Calu3 (cell line): ENCODE results near the gene NEUROG3. TPM values are rescaled to one million over a fixed set of nuclear protein-coding genes. Genes with fewer than 3 reads are reported as not detected.
"Not testable (repeated sequence)": the region's sequence is repeated elsewhere in the genome, so short reads cannot be mapped to it uniquely, and the experiment has no call there.

Source experiments
- BruUV-seq: library from RNA; stranded (reverse); fragments of 400-500 nt; replicated peaks from 2 replicates; lab custom pipeline; 2021; lab: Mats Ljungman, UMichigan
- CTCF ChIA-PET: fragments of 300-600 bp; sonication (Branson Sonifier 250); formaldehyde crosslinking; loops from one replicate; lab custom pipeline; 2022; ENCODE audit warnings: antibody characterized with exemption; lab: Charles Lee
- DNase-seq: peaks from one replicate; pipeline ENCODE4 v3.0.0; 2022
- H3K27ac Mint-ChIP-seq: one replicate; pipeline ENCODE4 v1.8.0; 2022; ENCODE audit warnings: mixed read lengths; ENCODE audit not compliant: unreplicated experiment
- H3K27me3 Mint-ChIP-seq: one replicate; pipeline ENCODE4 v1.8.0; 2022; ENCODE audit warnings: mixed read lengths; ENCODE audit not compliant: unreplicated experiment
- H3K36me3 Mint-ChIP-seq: one replicate; pipeline ENCODE4 v1.8.0; 2022; ENCODE audit warnings: mild to moderate bottlenecking, moderate library complexity, mixed read lengths; ENCODE audit not compliant: insufficient read depth, unreplicated experiment
- H3K4me1 Mint-ChIP-seq: one replicate; pipeline ENCODE4 v1.8.0; 2022; ENCODE audit warnings: mild to moderate bottlenecking, low read depth, mixed read lengths; ENCODE audit not compliant: unreplicated experiment
- H3K4me3 Mint-ChIP-seq: one replicate; pipeline ENCODE4 v1.8.0; 2022; ENCODE audit warnings: mild to moderate bottlenecking, low read depth, moderate library complexity, mixed read lengths; ENCODE audit not compliant: unreplicated experiment
- H3K9me3 Mint-ChIP-seq: one replicate; pipeline ENCODE4 v1.8.0; 2022; ENCODE audit warnings: low read depth, mixed read lengths; ENCODE audit not compliant: unreplicated experiment
- CTCF ChIP-seq: fragments of 200-600 bp; IDR thresholded peaks from one replicate; pipeline ENCODE4 v1.8.0; 2022; ENCODE audit warnings: antibody characterized with exemption; ENCODE audit not compliant: unreplicated experiment
- intact Hi-C: fragments of 100-400 bp; cut with micrococcal nuclease; formaldehyde crosslinking; loops from one replicate; pipeline ENCODE4 v1.10.0; 2022; ENCODE audit not compliant: unreplicated experiment
- total RNA-seq: library from RNA; stranded (reverse); gene quantifications from 2 replicates; pipeline ENCODE4 v1.2.3, GENCODE V29; 2022

NEUROG3 gene
- total RNA-seq, 1 experiment from 2014 or later: not detected

- peaks cover 8% of the 10 kb centered on the region for H3K36me3 Mint-ChIP-seq
- no peak for TF ChIP-seq CTCF
- no peak for DNase-seq
- no peak overlapping the region for H3K27ac Mint-ChIP-seq
- no TSS peak for BruUV-seq
- CTCF ChIA-PET: no interaction called here
- H3K4me3 Mint-ChIP-seq: no peak overlapping the region
- H3K27me3 Mint-ChIP-seq: peaks cover 58% of the 10 kb centered on the region
- H3K4me1 Mint-ChIP-seq: no peaks in the 10 kb centered on the region
- peaks cover 15% of the 10 kb centered on the region for H3K9me3 Mint-ChIP-seq
- intact Hi-C loops: no loop called here
Observed at GRCh38 chr10:69541463-69541862, 31.8 kb downstream of the NEUROG3 start.

- peaks cover 8% of the 10 kb centered on the region for H3K36me3 Mint-ChIP-seq
- CTCF ChIA-PET: no interaction called here
- no peak overlapping the region for H3K27ac Mint-ChIP-seq
- no peak overlapping the region for H3K4me3 Mint-ChIP-seq
- no peaks in the 10 kb centered on the region for H3K4me1 Mint-ChIP-seq
- intact Hi-C loops: no loop called here
- H3K9me3 Mint-ChIP-seq: peaks cover 15% of the 10 kb centered on the region
- no peak for TF ChIP-seq CTCF
- peaks cover 64% of the 10 kb centered on the region for H3K27me3 Mint-ChIP-seq
- no peak for DNase-seq
- BruUV-seq: no TSS peak
Observed at GRCh38 chr10:69538461-69538860, 34.8 kb downstream of the NEUROG3 start.

GRCh38 chr10:69537449-69537848 is 35.8 kb downstream of the NEUROG3 start:
- no peak for TF ChIP-seq CTCF
- CTCF ChIA-PET: no interaction called here
- H3K27ac Mint-ChIP-seq: no peak overlapping the region
- H3K4me1 Mint-ChIP-seq: no peaks in the 10 kb centered on the region
- peaks cover 15% of the 10 kb centered on the region for H3K9me3 Mint-ChIP-seq
- no peak overlapping the region for H3K4me3 Mint-ChIP-seq
- H3K36me3 Mint-ChIP-seq: peaks cover 8% of the 10 kb centered on the region
- H3K27me3 Mint-ChIP-seq: peaks cover 66% of the 10 kb centered on the region
- DNase-seq: no peak
- no TSS peak for BruUV-seq
- intact Hi-C loops: no loop called here

- CTCF ChIA-PET: not testable (repeated sequence)
Observed at GRCh38 chr10:69536521-69536920, 36.7 kb downstream of the NEUROG3 start.

GRCh38 chr10:69533658-69534057 is 39.6 kb downstream of the NEUROG3 start:
- peaks cover 42% of the 10 kb centered on the region for H3K27me3 Mint-ChIP-seq
- BruUV-seq: no TSS peak
- H3K9me3 Mint-ChIP-seq: no peaks in the 10 kb centered on the region
- TF ChIP-seq CTCF: no peak
- intact Hi-C loops: no loop called here
- CTCF ChIA-PET: no interaction called here
- no peaks in the 10 kb centered on the region for H3K4me1 Mint-ChIP-seq
- H3K36me3 Mint-ChIP-seq: no peaks in the 10 kb centered on the region
- no peak overlapping the region for H3K27ac Mint-ChIP-seq
- DNase-seq: no peak
- no peak overlapping the region for H3K4me3 Mint-ChIP-seq

More at GRCh38 chr10:69536521-69536920, 36.7 kb downstream of the NEUROG3 start:
- H3K9me3 Mint-ChIP-seq, BruUV-seq, H3K36me3 Mint-ChIP-seq, H3K27ac Mint-ChIP-seq, intact Hi-C loops, H3K4me1 Mint-ChIP-seq, H3K4me3 Mint-ChIP-seq, DNase-seq: not testable (repeated sequence)
- peaks cover 66% of the 10 kb centered on the region for H3K27me3 Mint-ChIP-seq
